Stimulated activated CD4-positive, alpha-beta T cell treated with anti-CD3 and anti-CD28 coated beads, Interleukin-15, amount 100 ng/mL, for 24 hours (primary cell): ENCODE results near the gene PDCL3.

Experiments
- DNase-seq: peaks from one replicate; pipeline ENCODE4 v3.0.0-alpha.2; 2020

The PDCL3 gene

DNA sequence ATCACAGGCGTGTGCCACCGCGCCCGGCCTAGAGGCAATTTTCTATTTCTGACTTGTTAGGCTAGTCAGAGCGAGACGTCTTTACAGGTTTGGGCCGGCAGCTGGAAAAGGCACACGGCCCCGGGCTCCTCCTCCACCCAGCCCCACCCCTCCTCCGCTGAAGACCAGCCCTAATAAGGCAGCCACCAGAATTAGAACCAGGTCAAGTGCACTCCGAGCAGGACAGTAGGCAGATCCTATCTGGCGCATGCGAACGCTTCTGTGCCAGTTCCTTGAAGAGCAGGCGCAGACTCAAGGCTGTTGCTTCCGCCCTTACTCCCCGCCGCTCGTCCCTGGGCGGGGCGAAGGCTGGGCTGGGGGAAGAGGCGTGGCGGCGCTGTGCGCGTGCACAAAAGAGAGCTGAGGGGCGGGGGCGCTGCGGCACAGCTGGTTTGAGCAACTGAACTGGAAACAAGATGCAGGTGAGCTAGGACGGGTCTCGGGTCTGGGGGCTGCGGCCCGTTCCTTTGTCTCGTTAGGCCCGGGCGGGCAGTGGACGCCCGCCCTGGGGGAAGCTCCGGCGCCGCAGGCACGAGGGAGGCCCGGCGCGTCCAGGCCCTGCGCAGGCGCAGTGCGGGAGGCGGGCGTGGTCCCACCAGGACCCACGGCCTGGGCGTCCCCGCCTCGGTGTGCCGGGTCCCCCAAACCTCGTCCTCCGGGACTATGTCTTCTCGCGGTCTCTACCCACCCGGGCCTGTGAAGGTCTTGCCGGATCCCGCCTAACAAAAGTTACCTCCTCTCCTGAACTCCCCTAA, at the start of gene PDCL3:
Gene PDCL3, plus strand, starts transcription at position 381 of the 794 bp plus-strand sequence. Its CDS starts 75 bp downstream, at position 456.
- peak; percentile 93 for DNase-seq

DNA sequence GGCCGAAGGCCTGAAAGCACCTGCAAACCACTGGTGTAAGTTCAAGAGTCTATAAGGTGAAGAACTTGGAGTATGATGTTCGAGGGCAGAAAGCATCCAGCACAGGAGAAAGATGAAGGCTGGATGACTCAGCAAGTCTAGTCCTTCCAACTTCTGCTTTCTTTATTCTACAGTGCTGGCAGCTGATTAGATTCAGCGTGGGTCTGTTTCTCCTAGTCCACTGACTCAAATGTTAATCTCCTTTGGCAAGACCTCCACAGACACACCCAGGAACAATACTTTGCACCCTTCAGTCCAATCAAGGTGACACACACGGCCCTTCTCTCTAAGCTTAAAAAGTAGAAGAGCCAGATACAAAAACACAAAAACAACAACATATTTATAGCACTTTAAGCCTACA, 49.1 kb upstream of the PDCL3 start:
- DNase-seq: no peak

DNA sequence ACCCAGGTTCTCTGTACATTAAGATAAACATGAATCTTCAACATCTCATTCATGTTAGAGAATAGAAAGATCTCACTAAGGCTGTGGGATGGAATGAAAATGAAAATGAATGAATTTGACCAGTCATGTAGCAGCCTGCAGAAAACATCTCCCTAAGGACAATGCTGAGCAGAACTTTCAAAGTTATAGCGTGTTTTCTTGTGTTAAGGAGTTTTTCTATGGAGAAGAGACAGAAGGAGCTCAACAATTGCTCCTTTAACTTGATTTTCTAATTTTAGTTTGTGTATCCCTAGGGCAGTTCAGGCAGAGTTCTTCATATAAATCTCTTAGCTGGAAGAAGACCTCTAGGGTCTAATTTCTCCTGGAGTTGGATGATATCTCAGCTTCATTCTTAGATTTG, 45.2 kb upstream of the PDCL3 start:
- DNase-seq: no peak

DNA sequence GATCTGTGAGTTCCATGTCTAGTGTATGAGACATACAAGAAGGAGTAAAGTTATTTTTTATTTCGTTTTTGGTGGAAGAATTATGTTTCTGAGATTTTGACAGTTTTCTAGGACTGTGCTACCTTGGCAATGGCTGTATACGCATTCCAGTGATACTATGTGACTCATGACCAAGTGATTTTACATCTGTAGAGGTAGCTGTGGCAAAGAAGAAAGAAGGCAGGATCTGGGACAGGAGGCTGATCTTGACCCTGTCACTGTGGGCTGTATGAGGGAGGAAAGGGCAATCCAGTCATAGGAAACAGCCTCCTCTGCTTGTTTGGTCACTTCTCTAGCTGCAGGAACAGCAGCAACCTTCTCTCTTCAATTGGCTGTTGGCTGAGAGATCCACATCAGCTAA, 44.0 kb upstream of the PDCL3 start:
- no peak for DNase-seq

DNA sequence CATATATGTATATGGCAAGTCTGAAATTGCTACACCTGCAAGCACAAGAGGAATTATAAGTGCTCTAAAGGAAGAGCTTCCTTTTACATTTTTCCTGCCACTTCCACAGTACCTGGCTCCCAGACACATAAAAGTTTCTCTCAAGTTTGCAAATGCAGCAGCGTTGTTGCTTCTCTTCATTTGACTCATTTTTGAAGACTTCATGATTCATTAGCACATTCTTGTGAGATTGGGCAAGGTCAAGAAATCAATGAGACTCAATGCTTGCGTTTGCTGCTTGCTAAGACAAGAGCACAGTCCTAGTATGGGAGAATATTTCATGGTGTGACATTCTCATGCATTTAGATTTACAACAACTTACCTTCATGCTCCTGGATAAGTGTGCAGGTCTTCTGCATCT, 42.6 kb upstream of the PDCL3 start:
- no peak for DNase-seq

DNA sequence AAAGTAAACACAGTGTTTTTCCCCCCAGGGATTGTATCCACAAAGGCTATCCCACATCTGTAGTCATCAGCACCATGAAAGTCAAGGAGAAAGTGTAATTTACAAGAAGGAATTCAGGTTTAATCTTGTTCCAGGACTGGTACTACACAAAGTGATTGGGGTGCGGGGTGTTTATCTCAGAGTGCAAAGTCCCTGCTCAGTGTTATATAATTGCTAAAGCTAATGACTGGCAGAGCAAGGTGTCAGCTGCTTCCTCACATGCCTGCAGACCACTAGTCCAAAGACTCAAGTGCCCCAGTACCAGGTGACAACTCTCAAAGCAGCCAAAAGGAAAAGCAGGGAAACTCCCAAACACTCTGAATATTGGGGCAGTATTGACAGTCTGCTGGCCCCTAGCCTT, 40.4 kb upstream of the PDCL3 start:
- no peak for DNase-seq

DNA sequence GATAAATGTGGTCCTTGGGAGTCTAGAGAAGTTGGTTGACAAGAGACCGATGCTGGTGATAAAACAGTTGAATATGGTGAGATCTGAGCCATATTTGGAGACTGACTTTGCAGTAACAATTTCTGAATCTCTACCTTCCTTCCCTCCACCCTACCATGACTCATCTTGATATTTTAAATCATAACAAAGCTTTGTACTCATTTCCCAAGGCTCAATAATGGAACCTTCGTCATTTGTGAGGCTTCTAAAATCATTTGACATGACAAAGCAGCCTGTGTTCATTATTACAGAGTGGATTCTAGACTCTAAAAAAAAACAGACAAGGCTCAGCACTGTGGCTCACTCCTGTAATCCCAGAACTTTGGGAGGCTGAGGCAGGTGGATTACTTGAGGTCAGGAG, 38.5 kb upstream of the PDCL3 start:
- no peak for DNase-seq

DNA sequence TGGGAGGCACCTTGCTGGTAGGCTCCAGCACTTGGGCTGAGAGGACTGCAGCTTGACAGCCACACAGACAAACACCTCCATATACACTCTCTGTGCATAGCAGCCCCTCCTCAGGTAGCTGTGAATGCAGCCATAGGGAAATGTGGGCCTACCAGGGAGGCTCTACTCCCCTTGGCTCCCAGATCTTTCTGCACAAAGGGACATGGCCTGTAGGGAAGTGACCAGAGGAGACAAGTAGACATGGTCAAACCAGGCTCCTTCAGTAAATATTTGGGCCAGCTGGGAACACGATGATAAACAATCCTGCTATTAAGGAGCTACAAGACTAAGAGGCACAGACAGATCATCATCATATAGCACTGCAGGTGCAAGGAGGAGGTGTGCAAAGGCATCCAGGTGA, 35.9 kb upstream of the PDCL3 start:
- DNase-seq: no peak

DNA sequence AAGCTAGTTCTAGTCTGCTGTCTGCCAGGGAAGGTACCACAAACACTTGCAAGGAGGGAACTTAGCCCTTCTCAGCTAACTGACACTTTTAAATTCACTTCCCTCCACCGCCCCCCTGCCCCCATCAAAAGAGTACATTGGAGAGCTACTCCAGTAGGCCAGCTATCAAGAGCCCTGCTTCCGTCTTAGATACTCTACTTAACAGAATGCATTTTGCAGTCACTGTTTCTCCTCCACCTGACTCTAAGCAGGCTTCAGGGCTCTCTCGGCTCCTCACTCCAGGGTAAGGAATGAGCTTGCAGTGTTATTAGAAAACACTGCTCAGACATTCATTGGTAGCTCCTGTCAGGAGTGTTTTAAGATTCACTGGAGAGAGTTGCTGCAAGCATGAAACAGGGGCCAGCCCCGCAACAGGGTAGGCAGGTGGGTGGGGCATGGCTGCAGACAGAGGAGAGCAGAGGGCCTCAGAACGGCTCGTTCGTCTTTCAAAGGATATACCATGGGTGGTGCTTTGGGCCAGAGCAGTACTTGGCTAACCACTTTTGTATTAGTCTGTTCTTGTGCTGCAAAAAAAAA, 35.3 kb upstream of the PDCL3 start:
- DNase-seq: no peak

DNA sequence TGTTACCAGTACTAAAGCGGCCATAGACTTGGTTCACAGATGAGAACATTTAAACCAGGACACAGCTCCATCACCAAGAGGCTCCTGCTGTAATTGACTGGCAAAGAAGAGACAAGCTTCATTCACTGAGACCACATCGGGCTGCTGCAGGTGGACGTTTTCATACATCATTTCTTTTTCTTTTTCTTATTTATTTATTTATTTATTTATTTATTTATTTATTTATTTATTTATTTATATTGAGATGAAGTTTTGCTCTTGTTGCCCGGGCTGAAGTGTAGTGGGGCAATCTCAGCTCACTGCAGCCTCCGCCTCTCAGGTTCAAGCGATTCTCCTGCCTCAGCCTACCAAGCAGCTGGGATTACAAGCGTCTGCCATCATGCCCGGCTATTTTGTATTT, 33.6 kb upstream of the PDCL3 start:
- no peak for DNase-seq

DNA sequence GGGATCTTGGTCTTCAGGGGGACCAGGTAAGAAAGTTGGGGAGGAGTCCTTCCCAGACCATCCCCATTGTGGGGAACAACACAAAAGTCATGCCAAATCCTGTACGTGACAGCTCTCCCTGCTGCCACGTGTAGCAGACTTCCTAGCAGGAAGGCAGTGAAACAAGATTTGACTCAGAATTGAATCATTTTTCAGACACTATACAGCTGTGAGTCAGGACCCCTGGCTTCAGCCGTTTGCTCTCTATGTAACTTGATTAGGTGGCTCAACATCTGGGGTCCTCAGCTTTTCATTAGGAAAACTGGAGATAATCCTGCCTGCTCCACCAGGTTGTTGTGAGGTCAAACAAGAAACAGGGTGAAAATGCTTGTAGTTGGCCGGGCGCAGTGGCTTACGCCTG, 32.9 kb upstream of the PDCL3 start:
- no peak for DNase-seq

DNA sequence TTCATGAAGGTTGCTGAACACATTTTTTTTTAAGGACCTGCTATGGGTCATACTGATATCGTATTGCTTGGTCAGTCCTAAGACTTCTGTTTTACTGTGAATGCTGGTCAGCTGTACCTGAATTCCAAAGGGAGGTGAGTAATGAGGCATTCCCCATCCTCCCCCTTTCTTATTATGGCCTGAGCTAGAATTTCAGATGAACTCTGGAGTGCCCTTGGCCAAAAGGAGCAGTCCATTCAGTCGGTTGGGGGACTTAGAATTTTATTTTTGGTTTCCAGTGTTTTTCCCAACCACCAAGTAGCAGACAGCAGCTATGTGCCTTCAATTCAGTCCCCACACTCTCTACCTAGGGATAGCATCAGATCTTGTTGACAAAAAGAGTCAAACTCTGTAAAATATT, 26.9 kb upstream of the PDCL3 start:
- DNase-seq: no peak

DNA sequence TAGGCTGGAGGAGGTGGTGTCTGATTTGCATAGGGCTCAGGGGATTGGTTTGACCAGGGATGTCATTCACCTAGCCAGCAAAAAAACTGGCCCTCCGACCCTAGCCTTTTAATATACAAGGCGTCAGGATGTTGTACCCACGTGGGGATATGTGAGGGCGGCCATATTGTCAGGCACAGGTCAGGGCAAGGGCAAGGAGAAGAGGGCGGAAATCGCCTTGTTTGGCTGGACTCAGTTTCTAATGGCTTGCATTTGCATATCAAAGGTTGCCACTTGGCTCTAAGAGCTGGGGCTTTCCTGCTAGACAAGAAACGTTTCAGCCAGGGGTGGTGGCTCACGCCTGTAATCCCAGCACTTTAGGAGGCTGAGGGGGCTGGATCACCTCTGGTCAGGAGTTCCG, 24.9 kb upstream of the PDCL3 start:
- DNase-seq: no peak

DNA sequence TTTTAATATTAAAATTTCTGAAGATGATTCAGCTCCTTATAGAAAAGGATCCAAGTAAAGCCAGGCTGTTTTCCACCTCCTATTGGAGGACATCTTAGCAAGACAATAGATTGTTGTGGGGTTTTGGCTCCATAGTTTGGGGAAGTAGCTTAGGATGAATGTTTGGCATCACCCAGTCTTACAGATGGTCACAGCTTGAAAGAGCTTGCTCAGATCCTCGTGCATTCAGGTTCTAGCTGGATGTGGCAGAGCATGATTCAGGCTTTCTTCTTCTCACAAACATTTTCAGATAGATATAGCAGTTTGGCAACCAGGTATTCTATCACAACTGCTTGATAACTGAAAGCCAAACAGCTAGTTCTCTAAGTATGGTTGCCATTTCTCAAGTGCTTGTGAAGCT, 23.6 kb upstream of the PDCL3 start:
- no peak for DNase-seq

DNA sequence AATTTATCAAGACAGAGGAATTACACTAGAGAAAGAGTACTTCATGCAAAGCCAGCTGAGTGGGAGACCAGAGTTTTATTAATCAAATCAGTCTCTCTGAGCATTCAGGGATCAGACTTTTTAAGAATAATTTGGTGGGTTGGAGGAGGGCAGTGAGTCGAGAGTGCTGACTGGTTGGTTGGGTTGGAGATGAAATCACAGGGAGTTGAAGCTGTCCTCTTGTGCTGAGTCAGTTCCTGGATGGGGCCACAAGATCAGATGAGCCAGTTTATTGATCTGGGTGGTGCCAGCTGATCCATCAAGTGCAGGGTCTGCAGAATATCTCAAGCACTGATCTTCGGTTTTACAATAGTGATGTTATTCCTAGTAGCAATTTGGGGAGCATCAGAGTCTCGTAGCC, 21.4 kb upstream of the PDCL3 start:
- no peak for DNase-seq

DNA sequence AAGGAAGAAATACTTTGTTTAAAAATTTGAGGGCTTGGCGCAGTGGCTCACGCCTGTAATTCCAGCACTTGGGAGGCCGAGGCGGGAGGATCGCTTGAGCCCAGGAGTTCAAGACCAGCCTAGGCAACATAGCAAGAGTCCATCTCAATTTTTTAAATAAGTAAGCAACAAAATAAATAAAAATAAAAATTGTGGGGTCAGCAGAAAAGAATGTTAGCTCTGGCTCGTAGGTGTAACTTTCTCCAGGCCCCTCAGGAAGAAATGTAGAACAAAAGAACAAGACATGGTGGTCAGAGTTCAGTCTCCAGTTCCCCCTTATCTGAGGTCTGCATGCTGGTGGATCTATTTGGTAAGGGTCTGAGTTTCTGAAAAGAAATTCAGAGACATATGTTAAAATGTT, 20.4 kb upstream of the PDCL3 start:
- no peak for DNase-seq

DNA sequence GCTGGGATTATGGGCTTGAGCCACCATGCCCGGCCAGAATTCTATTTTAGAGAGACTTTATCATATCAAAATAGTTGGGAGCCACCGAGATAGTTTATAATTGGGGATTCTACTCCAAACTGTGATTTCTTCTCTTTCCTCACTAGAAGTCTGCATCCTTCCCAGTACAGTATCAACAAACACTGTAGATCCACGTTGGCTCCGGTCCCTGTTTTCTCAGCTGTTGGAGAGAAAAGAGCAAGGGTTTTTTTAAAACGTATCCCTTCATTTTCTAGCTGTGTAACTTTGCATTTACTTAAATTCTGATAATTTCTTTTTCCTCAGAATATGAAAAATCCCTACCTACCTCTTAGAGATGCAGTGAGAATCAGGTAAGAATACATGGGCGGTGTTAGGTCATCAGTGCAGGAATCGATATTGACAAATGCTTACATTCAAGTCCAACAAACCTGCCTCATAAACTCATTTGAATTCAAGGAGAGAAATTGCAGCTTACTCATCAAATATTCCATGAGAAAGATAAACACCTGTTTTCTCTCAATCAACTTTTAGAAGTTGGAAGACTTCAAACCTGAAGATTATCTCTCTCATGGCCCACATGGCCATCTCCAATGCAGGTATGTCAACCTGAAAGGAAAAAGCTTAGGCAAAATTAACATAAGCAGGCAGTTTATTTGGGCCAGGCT, 17.7 kb upstream of the PDCL3 start:
- DNase-seq: no peak

DNA sequence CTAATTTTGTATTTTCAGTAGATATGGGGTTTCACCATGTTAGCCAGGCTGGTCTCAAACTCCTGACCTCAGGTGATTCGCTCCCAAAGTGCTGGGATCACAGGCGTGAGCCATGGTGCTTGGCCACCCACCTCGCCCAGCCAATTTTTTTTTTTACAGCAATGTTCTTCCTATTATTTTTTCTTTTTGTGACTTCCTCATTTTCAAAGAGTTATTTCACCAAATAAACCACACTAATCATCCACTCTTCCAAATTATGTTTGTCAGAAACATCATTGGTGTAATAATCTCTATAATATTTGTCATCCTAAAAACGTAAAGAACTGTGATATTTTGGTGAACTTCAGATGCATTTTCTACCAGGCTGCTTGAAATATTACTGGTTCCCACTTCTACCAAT, 16.3 kb upstream of the PDCL3 start:
- DNase-seq: no peak

DNA sequence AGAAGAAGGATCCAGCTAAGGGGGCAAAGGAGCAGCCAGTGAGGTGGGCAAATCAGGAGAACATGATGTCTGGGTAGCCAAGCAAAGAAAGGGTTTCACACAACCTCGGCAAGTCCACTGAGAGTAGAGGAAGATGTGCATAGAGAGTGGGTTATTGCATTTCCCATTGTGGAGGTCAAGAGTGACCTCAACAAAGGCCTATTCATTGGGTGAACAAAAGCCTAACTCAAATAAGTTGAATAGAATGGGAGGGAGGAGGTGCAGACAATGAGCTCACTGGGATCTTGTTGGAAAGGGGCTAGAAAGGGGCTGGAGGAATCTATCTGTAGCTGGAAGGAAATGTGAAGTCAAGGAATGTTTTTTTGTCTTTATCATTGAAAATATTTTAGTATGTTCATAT, 14.0 kb upstream of the PDCL3 start:
- DNase-seq: no peak

DNA sequence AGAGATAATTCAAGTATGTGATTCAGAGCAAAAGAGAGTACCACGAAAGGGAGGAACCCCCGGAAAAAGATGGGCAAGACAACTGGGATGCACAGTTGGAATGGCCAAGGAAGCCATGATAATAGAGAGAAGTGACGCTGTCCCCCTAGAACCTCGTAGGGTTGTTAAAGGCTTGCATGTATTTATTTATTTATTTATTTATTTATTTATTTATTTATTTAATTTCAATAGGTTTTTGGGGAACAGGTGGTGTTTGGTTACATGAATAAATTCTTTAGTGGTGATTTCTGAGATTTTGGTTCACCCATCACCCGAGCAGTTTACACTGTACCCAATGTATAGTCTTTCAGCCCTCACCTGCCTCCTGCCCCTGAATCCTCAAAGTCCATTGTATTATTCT, 11.5 kb upstream of the PDCL3 start:
- DNase-seq: no peak

DNA sequence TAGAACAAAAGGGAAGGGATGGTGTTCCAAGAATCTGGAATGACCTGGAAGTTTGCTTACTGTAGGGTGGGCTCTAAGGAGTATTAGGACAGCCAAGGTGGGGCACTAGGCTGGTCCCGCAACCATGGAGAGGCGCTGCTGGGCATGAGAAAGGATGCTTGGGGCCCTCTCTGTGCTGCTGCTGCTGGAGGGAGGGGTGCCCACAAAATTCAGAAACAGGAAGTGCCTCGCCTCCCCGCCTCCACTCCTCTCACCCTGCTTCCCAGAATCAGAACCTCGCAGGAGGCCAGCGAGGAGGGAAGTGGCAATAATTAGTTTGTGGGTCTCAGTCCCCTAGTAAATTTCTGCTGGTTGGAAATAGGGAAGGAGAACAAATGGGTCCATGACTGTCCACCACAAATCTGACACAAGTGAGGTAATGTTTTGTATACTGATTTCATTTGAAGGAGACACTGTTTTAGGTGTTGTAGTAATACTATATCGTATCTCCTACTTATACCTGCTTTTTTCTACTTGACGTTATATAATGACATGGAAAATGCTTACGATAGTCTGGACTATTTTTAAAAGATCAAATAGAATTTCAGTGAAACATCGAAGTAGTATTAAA, 7.9 kb upstream of the PDCL3 start:
- DNase-seq: peak; percentile 62

DNA sequence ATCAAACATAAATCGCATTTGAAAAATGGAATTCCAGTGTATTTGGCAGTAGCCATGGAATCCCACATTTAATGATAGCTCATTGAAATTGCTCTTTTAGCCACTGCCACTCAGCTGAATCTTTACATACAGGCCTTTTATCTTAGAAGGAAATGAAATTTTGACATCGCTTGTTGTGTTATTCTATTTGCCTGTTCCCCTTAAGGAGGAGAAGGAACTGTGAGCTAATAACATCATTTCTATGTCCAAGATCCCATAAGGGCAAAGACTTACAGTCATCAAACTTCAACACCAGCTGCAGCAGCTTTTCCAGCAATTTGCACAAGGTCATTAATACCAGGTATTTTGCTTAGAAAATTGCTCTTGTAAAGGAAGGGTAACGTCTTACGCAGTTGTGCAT, 6.0 kb upstream of the PDCL3 start:
- DNase-seq: no peak

DNA sequence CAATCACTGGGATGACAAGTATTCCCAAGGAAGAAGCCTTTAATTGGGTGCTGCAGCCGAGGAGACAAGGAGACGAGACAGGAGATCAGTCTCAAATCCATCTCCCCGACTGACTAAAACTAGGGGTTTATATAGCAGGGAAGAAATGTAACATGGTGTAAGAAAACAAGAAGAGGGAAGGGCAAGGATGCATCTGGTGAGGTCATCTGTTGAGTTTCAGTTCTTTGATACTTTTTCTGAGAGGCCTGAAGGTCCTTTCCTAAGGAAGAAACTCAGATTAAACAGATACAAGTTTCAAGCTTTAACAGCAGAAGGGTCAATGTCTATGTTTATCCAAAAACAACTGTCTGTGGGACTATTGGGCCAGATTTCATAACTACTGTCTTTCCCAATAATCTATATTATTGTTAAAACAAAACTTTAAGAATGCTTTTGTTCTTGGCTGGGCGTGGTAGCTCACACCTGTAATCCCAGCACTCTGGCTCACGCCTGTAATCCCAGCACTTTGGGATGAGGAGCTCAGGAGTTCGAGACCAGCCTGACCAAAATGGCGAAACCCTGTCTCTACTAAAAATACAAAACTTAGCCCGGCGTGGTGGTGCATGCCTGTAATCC, 2.5 kb upstream of the PDCL3 start:
- DNase-seq: no peak

DNA sequence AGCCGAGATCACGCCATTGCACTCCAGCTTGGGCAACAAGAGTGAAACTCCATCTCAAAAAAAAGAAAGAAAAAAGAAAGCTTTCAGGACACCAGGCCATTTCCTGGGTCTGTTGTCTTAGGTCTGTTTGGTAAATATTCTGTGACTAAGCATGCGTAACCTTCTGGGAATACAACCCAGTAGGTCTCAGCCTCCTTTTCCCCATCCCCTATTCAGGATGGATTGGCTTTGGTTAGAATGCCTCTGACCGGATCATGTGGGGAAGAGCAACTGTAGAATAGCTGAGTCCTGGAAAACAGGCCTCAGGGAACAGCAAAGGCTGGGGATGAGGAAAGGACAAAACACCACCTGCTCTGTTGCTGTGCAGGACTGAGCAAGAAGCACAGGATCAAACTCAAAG, 1.6 kb upstream of the PDCL3 start:
- DNase-seq: no peak
